H1 (cell line): ENCODE results near the gene CNPY3. TPM values are rescaled to one million over a fixed set of nuclear protein-coding genes. Genes with fewer than 3 reads are reported as not detected.

ENCODE experiments used
- CTCF ChIA-PET: fragments of 300-600 bp; sonication (Branson Sonifier 250); formaldehyde crosslinking; loops from one replicate; lab custom pipeline; 2021; ENCODE audit not compliant: partially characterized antibody; lab: Charles Lee
- POLR2A ChIA-PET: fragments of 300-600 bp; sonication (Branson Sonifier 250); formaldehyde crosslinking; loops from one replicate; lab custom pipeline; 2021; ENCODE audit warnings: inconsistent platforms; ENCODE audit not compliant: partially characterized antibody; lab: Charles Lee
- DNase-seq, 2 experiments: peaks; one replicate each; pipeline versions ENCODE4 v3.0.0 to v3.0.0-alpha.2; 2010 to 2022; ENCODE audit warnings: low spot score in 2 of 2, low read depth in 1 of 2, mixed read lengths in 1 of 2
- FAIRE-seq: peaks from 2 replicates; lab custom pipeline; 2011; peaks lifted over from hg19 to GRCh38; lab: Jason Lieb, UNC
- H2AFZ ChIP-seq: 2 replicates; pipeline ENCODE4 v1.8.1; 2012; ENCODE audit warnings: low read length, inconsistent platforms
- H2AK5ac ChIP-seq: 2 replicates; pipeline ENCODE4 v1.6.1; 2013; ENCODE audit warnings: low read depth, low read length
- H2BK120ac ChIP-seq: replicated peaks from 2 replicates; pipeline ENCODE3; 2013; ENCODE audit warnings: low read depth, low read length, inconsistent platforms
- H2BK12ac ChIP-seq: 2 replicates; pipeline ENCODE4 v1.6.1; 2013; ENCODE audit warnings: low read depth, low read length
- H2BK15ac ChIP-seq: 2 replicates; pipeline ENCODE4 v1.6.1; 2013; ENCODE audit warnings: low read length
- H2BK20ac ChIP-seq: 2 replicates; pipeline ENCODE4 v1.6.1; 2013; ENCODE audit warnings: low read length
- H2BK5ac ChIP-seq: 2 replicates; pipeline ENCODE4 v1.6.1; 2013; ENCODE audit warnings: low read depth, low read length
- H3K14ac ChIP-seq: 2 replicates; pipeline ENCODE4 v1.6.1; 2013; ENCODE audit warnings: inconsistent platforms; ENCODE audit not compliant: insufficient read length
- H3K18ac ChIP-seq: 2 replicates; pipeline ENCODE4 v1.6.1; 2013; ENCODE audit warnings: low read length; ENCODE audit errors: extremely low read depth
- H3K23ac ChIP-seq: 2 replicates; pipeline ENCODE4 v1.6.1; 2013; ENCODE audit warnings: inconsistent platforms; ENCODE audit not compliant: insufficient read length
- H3K23me2 ChIP-seq: 2 replicates; pipeline ENCODE4 v1.6.1; 2013; ENCODE audit warnings: low read depth, low read length
- H3K27ac ChIP-seq: 2 replicates; pipeline ENCODE4 v1.6.1; 2011; ENCODE audit warnings: low read depth, low read length, inconsistent platforms
- H3K27me3 ChIP-seq, 4 experiments: replicated peaks in 1 of 4; 1 replicate in 1 of 4; 2 replicates in 3 of 4; pipeline versions ENCODE4 v1.6.1 to v1.8.1; 2011 to 2013; ENCODE audit warnings: low read length in 3 of 4, mild to moderate bottlenecking in 3 of 4, inconsistent platforms in 2 of 4, mixed read lengths in 2 of 4, moderate library complexity in 1 of 4; ENCODE audit not compliant: control insufficient read depth in 3 of 4, insufficient read depth in 3 of 4; ENCODE audit errors: extremely low read depth in 1 of 4
- H3K36me3 ChIP-seq, 4 experiments: 2 replicates each; pipeline versions ENCODE4 v1.6.1 to v1.8.1; 2011 to 2013; ENCODE audit warnings: mild to moderate bottlenecking in 4 of 4, low read length in 3 of 4, moderate library complexity in 2 of 4, control low read depth in 1 of 4, inconsistent platforms in 1 of 4; ENCODE audit not compliant: insufficient read depth in 4 of 4, control insufficient read depth in 2 of 4
- H3K4ac ChIP-seq: replicated peaks from 2 replicates; pipeline ENCODE3; 2013; ENCODE audit warnings: low read length, low read depth, mixed read lengths, inconsistent platforms; ENCODE audit not compliant: insufficient read length
- H3K4me1 ChIP-seq, 4 experiments: replicated peaks in 1 of 4; 1 replicate in 1 of 4; 2 replicates in 3 of 4; pipeline versions ENCODE4 v1.6.1 to v1.8.1; 2011 to 2013; ENCODE audit warnings: low read length in 3 of 4, inconsistent platforms in 2 of 4, mixed read lengths in 1 of 4; ENCODE audit not compliant: insufficient read depth in 4 of 4, control insufficient read depth in 3 of 4
- H3K4me2 ChIP-seq, 2 experiments: 2 replicates each; pipeline versions ENCODE4 v1.6.1 to v1.8.1; 2011 to 2013; ENCODE audit warnings: low read depth in 2 of 2, low read length in 2 of 2, control low read depth in 1 of 2, inconsistent platforms in 1 of 2, mild to moderate bottlenecking in 1 of 2; ENCODE audit not compliant: insufficient read depth in 1 of 2
- H3K4me3 ChIP-seq, 4 experiments: fragments of 200-600, 300-600 bp in 1 of 4; sonication (generic), shearing (Covaris generic), sonication (Bioruptor Twin) in 1 of 4; 2 replicates each; pipeline versions ENCODE4 v1.5.1 to v1.8.1; 2011 to 2016; ENCODE audit warnings: low read length in 4 of 4, low read depth in 3 of 4, control low read depth in 2 of 4, inconsistent platforms in 2 of 4, mild to moderate bottlenecking in 2 of 4, mixed read lengths in 1 of 4, moderate library complexity in 1 of 4; ENCODE audit not compliant: insufficient read depth in 2 of 4; ENCODE audit errors: extremely low read depth in 1 of 4
- H3K56ac ChIP-seq: replicated peaks from 2 replicates; pipeline ENCODE3; 2013; ENCODE audit warnings: low read depth, mild to moderate bottlenecking, mixed read lengths, low read length, inconsistent platforms; ENCODE audit not compliant: insufficient read length
- H3K79me1 ChIP-seq: 2 replicates; pipeline ENCODE4 v1.6.1; 2013; ENCODE audit warnings: low read depth, low read length, control low read depth
- H3K79me2 ChIP-seq, 2 experiments: 2 replicates each; pipeline versions ENCODE4 v1.6.1 to v1.8.1; 2012 to 2013; ENCODE audit warnings: low read length in 2 of 2, mild to moderate bottlenecking in 2 of 2, inconsistent platforms in 1 of 2; ENCODE audit not compliant: insufficient read depth in 2 of 2, control insufficient read depth in 1 of 2
- H3K9ac ChIP-seq, 4 experiments: replicated peaks in 1 of 4; 1 replicate in 1 of 4; 2 replicates in 3 of 4; pipeline versions ENCODE4 v1.6.1 to v1.8.1; 2011 to 2013; ENCODE audit warnings: low read depth in 3 of 4, low read length in 3 of 4, control low read depth in 2 of 4, mild to moderate bottlenecking in 2 of 4, moderate library complexity in 2 of 4, inconsistent platforms in 1 of 4; ENCODE audit errors: extremely low read depth in 1 of 4
- H3K9me3 ChIP-seq, 2 experiments: 2 replicates each; pipeline versions ENCODE4 v1.6.1 to v1.8.1; 2012 to 2013; ENCODE audit warnings: mild to moderate bottlenecking in 2 of 2, moderate library complexity in 2 of 2, control low read depth in 1 of 2, inconsistent platforms in 1 of 2, low read depth in 1 of 2, low read length in 1 of 2, mixed read lengths in 1 of 2; ENCODE audit not compliant: insufficient read depth in 2 of 2
- H4K20me1 ChIP-seq, 2 experiments: replicated peaks in 1 of 2; 2 replicates each; pipeline versions ENCODE3 to v1.8.1; 2011 to 2013; ENCODE audit warnings: inconsistent platforms in 2 of 2, low read length in 2 of 2, mild to moderate bottlenecking in 1 of 2; ENCODE audit not compliant: insufficient read depth in 2 of 2, control insufficient read depth in 1 of 2
- H4K5ac ChIP-seq: 2 replicates; pipeline ENCODE4 v1.6.1; 2013; ENCODE audit warnings: low read length, low read depth, mixed read lengths, inconsistent platforms; ENCODE audit not compliant: insufficient read length
- H4K8ac ChIP-seq: 2 replicates; pipeline ENCODE4 v1.8.0; 2013; ENCODE audit warnings: mild to moderate bottlenecking, moderate library complexity, low read length, inconsistent platforms; ENCODE audit not compliant: insufficient read depth; ENCODE audit errors: extremely low read depth
- H4K91ac ChIP-seq: replicated peaks from 2 replicates; pipeline ENCODE3; 2013; ENCODE audit warnings: low read length, mixed read lengths, inconsistent platforms; ENCODE audit not compliant: insufficient read length
- BCL11A ChIP-seq, 2 experiments: IDR thresholded peaks; one replicate each; pipeline ENCODE4 v1.6.1; 2011; ENCODE audit warnings: low read depth in 2 of 2, low read length in 2 of 2, mild to moderate bottlenecking in 2 of 2
- CHD2 ChIP-seq: IDR thresholded peaks from 2 replicates; pipeline ENCODE4 v1.6.1; 2012; ENCODE audit warnings: low read length, improper control_type of control experiment
- FOSL1 ChIP-seq: IDR thresholded peaks from 2 replicates; pipeline ENCODE4 v1.6.1; 2011; ENCODE audit warnings: mild to moderate bottlenecking, low read depth, low read length, moderate library complexity; ENCODE audit not compliant: insufficient read depth
- JUND ChIP-seq: IDR thresholded peaks from 2 replicates; pipeline ENCODE4 v1.6.1; 2011; ENCODE audit warnings: mild to moderate bottlenecking, improper control_type of control experiment, low read length
- MAFK ChIP-seq: IDR thresholded peaks from 2 replicates; pipeline ENCODE4 v1.6.1; 2012; ENCODE audit warnings: low read depth, mild to moderate bottlenecking, improper control_type of control experiment, low read length
- RFX5 ChIP-seq: IDR thresholded peaks from 2 replicates; pipeline ENCODE4 v1.6.1; 2011; ENCODE audit warnings: low read depth, low read length, improper control_type of control experiment, borderline replicate concordance
- SIX5 ChIP-seq: IDR thresholded peaks from 2 replicates; pipeline ENCODE4 v1.6.1; 2011; ENCODE audit warnings: mild to moderate bottlenecking, low read depth, low read length
- TBP ChIP-seq: IDR thresholded peaks from 2 replicates; pipeline ENCODE4 v1.6.1; 2011; ENCODE audit warnings: low read depth, low read length, improper control_type of control experiment
- TCF12 ChIP-seq: IDR thresholded peaks from 2 replicates; pipeline ENCODE4 v1.6.1; 2011; ENCODE audit warnings: low read depth, mild to moderate bottlenecking, low read length
- WGBS, 2 experiments: shearing (Covaris generic) in 1 of 2; methylation state at CpG; one replicate each; pipeline versions ENCODE4 v1.1.6 to v1.1.7; 2013 to 2015; ENCODE audit warnings: low lambda C conversion rate in 2 of 2, mixed read lengths in 2 of 2, inconsistent platforms in 1 of 2, low coverage in 1 of 2, missing lambda C conversion rate in 1 of 2; ENCODE audit not compliant: insufficient replicate concordance in 2 of 2, insufficient coverage in 1 of 2, insufficient read length in 1 of 2; ENCODE audit errors: extremely low coverage in 1 of 2, missing lambda C conversion rate in 1 of 2; 5-methylcytosine and 5-hydroxymethylcytosine counted together
- polyA plus RNA-seq, 7 experiments: library from polyadenylated mRNA; depleted of rRNA in 3 of 7; stranded (reverse) in 5 of 7; unstranded in 2 of 7; fragments of >200 nt in 5 of 7; fragments of 200-250 nt in 2 of 7; gene quantifications; 1 replicate in 5 of 7; 2 replicates in 1 of 7; 4 replicates in 1 of 7; pipeline versions ENCODE4 v1.2.1 to v1.2.3, GENCODE V29; 2011 to 2013; ENCODE audit warnings: missing spikeins in 2 of 7, mixed read lengths in 2 of 7
- total RNA-seq: library from RNA; stranded (reverse); fragmentation: NEBNext Ultra II Directional; extraction: Animal tissue kit (Norgen Biotek cat#: 25700); gene quantifications from 2 replicates; pipeline ENCODE4 v1.2.1, GENCODE V29; 2021
- TF ChIP-seq, protein P1 (sequence below): IDR thresholded peaks from 2 replicates; pipeline ENCODE4 v1.6.1; 2011; ENCODE audit warnings: low read depth, mild to moderate bottlenecking, low read length; ENCODE audit not compliant: insufficient read depth

The CNPY3 gene
- total and polyA plus RNA-seq, 2 of the 8 experiments (the other 6 are each of a cell fraction or from before 2014, with no cell fraction given): 49.6 to 64.5 TPM

DNA sequence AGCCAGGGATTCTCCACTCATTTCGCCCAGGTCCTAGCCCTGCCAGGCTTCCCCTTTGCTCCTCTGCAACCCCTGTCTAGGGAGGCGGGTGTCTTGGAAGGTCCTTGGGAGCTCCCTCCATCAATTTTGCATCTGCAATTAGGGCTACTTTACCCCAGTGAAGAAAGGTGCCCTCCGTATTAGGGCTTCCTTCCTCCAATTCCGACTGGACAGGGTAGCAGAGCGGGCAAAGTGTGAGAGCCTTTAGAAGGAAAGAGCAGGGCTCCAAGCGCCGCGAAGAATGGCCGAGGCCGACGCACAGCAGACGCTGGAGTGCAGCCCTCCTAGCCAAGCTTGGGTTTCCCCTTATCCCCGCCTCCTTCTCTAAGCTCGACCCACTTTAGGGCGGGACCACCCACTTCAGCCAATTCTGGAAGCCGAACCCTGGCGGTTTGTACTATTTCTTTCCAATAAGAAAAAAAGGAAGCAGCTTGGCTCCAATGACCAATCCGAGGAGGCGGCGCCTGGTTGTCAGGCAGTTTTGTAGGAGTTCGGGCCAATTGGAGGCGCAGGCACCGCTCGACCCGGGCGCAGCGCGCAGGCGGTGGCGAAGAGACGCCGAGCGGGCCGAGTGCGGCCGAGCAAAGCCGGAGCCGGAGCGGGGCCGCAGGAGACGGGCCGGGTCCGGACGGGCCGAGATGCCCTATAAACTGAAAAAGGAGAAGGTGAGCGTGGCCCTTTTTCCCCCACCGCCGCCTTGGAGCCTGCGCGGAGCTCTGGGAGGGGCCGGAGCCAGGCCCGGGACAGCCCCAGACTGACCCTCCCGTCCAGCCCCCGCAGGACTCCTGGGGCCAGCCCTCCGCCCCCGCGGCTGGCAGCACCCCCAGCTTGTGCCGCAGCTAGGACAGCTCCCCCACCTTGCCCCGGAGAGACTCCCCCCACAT lies 55.0 kb downstream of the CNPY3 start, which contains the start of gene PPP2R5D:
Gene PPP2R5D, plus strand, starts transcription at position 570 of the 923 bp plus-strand sequence. Its CDS starts 108 bp downstream, at position 678.
- Histone ChIP-seq H3K79me2 (peaks cover 8 to 15% of the 10 kb centered on the region in 2 experiments; a peak in 2 of 4 replicates), H3K36me3 (peaks cover 0 to under 1% (median 0%) of the 10 kb centered on the region in 4 experiments; a peak in 4 of 8 replicates), H3K56ac (no peak within 1 kb of the TSS), H2BK15ac (peak within 1 kb of the TSS; percentile 40; the same call in 1 of the 2 replicates), H3K27me3 (no peaks in the 10 kb centered on the region), H2AFZ (peak within 1 kb of the TSS; percentile 89), H3K9me3 (no peaks in the 10 kb centered on the region), H2BK12ac (peak within 1 kb of the TSS; percentile 77; the same call in 1 of the 2 replicates), H3K9ac (peak within 1 kb of the TSS; percentile 64 to 95 (median 70)), H4K20me1 (peaks cover 0 to 12% of the 10 kb centered on the region in 2 experiments), H3K4me2 (peak within 1 kb of the TSS; percentile 84 to 87), H3K4me3 (peak within 1 kb of the TSS; percentile 63 to 74 (median 70)), H3K14ac (no peak within 1 kb of the TSS), H4K8ac (peak within 1 kb of the TSS; percentile 26; the same call in 1 of the 2 replicates), H2BK5ac (peak within 1 kb of the TSS; percentile 54), H3K23me2 (peaks cover 7% of the 10 kb centered on the region), H3K4me1 (peaks cover 3 to 10% (median 5%) of the 10 kb centered on the region in 4 experiments; a peak in 6 of 7 replicates), H4K5ac (no peak within 1 kb of the TSS), H4K91ac (no peak within 1 kb of the TSS), H3K27ac (peak within 1 kb of the TSS; percentile 73), H2BK20ac (0 out of 2 replicates have a peak within 1 kb of the TSS, but pooled peaks have one; percentile 75), H3K23ac (no peak within 1 kb of the TSS), H3K18ac (peak within 1 kb of the TSS; percentile 95), H2AK5ac (no peak within 1 kb of the TSS; the same call in 1 of the 2 replicates), H3K79me1 (peaks cover 8% of the 10 kb centered on the region), H2BK120ac (no peak within 1 kb of the TSS), H3K4ac (no peak within 1 kb of the TSS)
- peak; percentile 7 for FAIRE-seq
- 1% methylated on average over 44 of the region's 59 CpGs; no CpG with 5 or more reads in 1 of the 2 experiments for WGBS, 2 experiments
- DNase-seq: peak; percentile 92 to 95
- ChIA-PET POLR2A (interaction anchor here (0.7 to 2.6 kb wide), 23 partner anchors 11 to 385 kb away, joined by 3 to 29 read pairs (median 4); partner anchors contain the start of genes CNPY3, GNMT, KLC4 and KLHDC3), CTCF (interaction anchor here (0.6 to 2.0 kb wide), 5 partner anchors 11 to 83 kb away, joined by 3 to 6 read pairs (median 4); no protein-coding TSS in a partner anchor)
- no peak for TF ChIP-seq FOSL1
- TF ChIP-seq, protein P1, sequence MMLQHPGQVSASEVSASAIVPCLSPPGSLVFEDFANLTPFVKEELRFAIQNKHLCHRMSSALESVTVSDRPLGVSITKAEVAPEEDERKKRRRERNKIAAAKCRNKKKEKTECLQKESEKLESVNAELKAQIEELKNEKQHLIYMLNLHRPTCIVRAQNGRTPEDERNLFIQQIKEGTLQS: no peak
- no peak for TF ChIP-seq BCL11A (IDR thresholded peaks at IDR 0.05; ENCODE audit: low read depth in 2 of 2, low read length in 2 of 2)
- TF ChIP-seq JUND: no peak
- TF ChIP-seq MAFK: no peak
- no peak for TF ChIP-seq SIX5
- TF ChIP-seq RFX5: peak; percentile 97
- TF ChIP-seq TBP: peak; percentile 91
- TF ChIP-seq CHD2: no peak
- TF ChIP-seq TCF12: no peak
